GM18858 (cell line): ENCODE results near the gene NRARP.

Source experiments
- ATAC-seq: cut with Tn5 transposase; IDR thresholded peaks from one replicate; pipeline ENCODE4 v1.9.1; 2021; ENCODE audit not compliant: unreplicated experiment

NRARP gene

DNA sequence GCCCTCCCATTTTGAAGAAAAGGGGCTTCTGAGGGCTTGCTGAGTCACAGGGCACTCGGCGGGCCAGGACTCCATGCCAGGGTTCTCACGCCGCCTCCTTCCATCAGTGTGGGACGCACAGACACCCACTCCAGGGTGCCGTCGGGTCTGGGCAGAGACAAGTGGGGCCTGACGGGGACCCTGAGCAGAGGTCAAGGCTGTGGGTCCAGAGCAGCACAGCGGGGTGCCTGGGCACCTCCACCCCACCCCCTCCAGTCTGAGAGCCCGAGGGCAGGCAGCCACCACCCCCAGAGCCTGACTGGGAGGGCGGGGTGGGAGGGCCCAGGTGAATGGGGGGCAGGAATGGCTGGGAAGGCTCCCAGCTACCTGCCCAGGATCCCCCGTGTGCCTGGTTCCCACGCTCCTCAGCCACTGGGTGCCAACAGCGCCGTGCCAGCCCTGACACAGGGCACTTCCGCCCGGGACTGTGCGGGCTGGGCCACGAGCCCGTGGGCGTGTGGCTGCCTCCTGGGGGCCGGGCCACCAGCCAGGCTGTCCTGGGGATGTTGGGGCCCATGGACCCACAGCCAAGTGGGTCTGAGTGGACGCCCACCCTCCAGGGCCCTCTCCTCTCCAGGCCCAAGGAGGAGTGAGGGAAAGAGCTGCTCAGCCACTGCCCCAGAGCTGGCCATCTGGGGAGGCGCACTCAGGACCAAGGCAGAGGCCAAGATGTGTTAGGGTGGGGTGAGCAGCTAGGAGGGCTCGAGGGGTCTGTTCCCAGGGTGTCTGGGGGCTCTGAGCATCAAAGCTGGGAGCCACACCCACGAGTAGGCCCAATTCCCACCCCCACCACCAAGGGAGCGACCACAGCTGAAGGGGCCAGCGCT, 10.1 kb upstream of the NRARP start:
- ATAC-seq: no peak

DNA sequence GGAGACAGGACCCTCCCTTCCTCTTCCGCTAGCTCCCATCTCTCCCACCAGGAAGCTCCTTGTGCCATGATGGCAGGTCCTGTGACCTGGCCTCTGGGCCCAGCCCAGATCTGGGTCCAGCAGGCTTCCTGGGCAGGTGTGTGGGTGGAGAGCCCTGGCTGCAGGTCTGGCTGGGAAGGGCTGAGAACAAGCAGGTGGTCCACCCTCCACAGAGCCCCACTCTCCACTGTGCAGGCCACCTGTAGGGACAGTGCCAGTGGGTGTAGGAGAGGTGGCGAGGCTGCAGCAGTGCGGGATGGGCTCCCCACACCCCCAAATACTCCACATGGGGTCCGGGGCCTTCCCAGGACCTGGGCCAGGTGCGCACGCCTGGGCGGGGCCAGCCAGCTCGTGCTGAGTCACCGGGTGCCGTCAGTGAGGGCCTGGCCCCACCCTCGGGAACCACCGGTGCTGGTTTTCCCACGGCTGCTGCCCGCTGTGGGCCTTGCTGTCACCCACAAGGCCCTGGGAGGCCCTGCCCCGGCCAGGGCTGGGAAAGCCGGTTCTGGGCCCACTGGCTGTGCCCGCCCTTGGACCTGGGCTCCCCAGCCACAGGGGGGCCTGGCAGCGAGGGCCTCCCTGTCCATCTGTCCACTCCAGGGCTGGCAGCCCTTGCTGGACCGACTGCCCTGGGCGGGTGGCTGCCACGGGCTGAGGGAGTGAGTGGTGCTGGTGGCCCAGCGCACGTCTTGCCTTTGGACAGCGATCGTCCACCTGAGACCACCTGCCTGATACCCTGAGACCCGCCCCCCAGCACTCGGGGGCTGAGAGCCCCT, 9.3 kb upstream of the NRARP start:
- no peak for ATAC-seq

DNA sequence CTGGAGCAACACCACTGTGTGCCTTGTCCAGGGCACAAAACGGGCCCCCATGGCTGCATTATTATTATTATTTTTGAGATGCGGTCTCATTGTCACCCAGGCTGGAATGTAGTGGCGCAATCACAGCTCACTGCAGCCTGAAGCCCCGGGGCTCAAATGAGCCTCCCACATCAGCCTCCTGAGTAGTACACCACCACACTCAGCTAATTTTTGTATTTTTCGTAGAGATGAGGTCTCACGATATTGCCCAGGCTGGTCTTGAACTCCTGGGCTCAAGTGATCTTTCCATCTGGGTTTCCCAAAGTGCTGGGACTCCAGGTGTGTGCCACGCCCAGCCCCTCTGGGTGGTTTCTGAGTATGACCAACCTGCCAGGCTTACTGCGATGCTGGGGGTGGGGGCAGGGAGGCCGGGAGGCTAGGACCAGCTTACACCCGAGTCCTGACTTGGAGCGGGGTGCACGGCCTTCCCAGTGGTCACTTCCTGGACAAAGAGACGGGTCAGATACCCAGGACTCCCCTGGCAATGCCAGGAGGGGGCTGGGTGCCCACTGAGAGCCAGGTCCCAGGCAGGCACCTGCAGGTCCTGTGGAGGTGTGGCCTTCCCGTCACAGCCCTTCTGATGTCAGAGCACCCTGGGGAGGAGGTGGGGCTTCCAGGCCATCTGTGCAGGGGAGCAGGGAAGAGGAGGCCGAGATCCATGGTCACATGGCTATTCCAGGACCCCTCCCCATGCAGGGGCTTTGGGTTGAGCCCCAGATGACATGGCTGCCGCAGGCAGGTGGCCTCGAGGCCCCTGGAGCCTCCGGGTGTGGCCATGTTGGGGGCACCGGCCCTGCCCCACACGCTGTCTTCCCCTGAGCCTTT, 8.3 kb upstream of the NRARP start:
- ATAC-seq: no peak

DNA sequence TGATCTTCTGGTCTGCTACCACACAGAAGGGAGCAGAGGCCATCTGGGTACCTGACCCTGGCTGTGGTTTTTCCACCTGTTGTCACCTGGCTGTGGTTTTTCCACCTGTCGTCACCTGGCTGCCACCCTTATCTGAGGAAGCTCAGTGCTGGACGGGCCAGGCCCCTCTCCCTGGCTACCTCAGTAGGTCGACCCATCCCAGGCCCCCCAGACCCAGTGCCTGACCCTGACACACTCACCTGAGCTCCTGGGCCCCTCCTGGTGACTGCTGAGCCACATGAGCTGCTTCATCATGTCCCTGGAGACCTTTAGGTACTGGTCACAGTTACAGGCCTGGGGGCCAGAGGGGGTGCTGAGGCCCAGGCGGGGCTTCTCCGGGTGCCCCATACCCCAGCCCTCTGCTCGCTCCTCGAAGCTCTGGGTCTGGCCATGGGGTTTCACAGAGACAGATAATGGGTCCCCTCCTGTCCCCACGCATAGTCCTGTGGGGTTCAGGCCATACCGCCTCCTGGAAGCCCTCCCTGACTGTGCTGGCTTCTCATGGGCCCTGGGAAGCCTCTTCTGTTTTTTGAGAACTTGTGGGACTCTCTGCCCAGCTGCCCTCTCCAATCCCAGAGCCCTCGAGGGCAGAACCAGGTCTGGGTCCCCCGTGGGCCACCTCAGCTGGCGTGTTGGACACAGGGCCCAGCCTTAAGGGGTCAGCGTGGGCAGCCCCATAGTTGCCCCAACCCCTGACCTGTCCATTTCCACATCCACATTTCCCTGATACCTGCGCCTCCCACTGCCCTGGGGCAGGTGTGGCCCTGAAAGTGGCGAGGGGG, 7.5 kb upstream of the NRARP start:
- ATAC-seq: no peak

DNA sequence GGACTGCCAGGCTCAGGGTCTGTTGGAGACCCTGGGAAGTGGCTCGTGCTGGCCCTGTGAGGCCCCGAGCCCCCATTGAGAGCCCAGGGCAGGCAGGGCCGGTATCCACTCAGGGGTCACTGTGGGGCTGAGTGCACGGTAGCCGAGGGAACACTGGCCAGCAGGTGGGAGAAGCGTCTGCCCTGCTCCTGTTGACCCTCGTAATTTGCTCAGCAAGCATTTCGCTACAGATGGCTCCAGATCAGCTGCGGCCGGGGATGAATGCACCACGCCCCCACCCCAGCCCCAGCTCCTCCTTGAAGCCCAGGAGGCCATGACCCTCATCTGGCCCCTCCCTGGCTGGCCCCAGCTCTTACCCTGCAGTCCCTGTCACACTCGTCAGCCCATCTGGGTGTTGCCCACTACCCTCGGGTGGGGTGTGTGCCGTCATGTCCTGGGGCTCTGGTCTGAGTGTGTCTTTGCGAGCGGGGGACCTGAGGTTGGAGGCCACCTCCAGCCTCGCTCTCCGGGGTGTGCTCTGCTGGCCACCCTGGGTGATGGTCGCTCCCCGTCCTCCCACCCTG, 6.1 kb upstream of the NRARP start:
- ATAC-seq: no peak

DNA sequence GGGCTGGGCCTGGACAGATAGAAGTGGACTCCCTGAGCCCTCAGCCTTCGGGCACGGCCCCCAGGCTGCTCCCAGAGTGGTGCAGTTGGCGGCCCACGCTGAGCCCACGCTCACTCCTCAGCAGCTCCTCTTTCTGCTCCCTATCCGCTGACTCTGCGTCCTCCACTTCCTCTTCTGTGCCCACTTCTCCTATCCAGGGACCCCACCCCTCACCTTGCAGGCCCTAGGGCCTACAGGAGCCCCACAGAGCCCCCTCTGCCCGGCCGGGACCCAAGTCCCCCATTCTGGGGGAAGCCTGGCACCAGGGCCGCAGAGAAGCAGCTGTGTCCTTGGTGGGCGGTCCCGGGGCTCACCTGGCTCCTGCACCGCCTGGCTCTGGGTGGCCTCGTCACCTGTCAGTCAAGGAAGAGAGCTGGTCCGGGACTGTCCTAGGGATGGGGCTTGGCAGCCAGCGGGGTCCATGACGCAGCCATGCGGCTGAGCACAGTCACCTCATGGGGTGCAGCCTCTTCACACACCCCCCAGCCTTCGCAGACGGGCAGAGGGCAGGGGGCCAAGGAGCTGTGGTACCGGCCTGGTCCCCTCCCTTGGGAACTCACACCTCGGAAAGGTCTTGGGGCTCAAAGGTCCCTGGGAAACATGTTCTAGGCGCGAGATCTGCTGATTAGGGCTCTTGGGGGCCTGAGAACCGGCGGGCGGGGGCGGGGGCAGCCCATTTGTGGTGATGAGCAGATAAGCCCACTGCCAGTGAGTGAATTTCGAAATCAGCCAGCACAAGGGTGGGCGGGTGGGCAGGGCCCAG, 5.4 kb upstream of the NRARP start:
- no peak for ATAC-seq

DNA sequence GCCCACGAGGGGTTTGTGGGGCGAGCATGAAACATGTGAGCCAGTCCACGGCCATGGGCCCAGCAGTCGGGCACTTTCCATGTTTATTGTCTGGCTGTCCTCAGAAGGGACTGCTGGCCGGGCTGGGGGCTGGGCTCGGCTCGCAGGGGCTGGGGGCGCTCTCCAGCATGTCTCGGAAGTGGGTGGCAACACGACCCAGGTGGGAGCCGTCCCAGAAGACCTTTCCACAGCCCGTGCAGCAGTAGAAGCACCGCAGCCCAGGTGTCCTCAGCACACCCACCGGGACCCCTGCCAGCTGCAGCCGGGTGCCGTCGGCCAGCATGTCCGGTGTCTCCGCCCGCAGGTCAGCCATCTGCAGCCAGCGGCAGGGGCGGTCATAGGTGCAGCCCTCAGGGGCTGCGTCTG, 4.8 kb upstream of the NRARP start:
- ATAC-seq: no peak

DNA sequence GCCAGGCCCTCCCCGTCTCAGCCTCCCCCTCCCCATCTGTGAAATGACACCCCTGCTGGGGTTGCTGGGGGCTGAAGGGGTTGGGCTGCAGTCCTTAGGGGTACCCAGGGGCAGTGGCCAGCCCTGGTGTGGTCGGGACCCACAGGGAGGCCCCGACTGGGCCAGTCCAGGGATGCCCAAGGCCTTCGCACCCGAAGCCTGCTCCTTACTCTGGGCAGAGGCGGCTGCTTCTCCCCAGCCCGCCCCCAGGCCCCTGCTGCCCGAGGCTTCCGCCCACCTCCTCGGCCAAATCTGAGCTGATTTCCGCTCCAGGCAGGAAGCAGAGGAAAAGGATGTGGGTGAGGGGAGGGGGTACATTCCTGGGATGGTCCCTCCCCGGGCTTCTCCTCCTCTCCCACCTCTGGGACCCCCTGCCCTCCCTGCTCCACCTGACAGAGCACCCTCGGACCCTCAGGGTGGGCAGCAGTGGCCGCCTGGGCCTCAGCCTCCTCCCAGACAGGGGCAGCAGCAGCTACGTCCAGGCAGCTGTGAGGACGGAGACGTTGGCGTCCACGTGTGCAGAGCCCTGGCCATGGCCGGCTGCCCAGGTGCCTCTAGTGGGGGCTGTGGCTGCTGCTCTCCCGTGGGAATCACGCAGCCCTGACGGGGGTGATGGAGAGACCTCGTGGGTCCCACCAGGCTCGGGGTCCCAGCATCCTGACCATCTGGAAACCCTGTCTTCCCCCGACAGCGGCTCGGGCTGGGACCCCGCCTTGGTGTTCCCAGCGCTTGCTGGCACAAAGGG, 4.2 kb upstream of the NRARP start:
- ATAC-seq: no peak

DNA sequence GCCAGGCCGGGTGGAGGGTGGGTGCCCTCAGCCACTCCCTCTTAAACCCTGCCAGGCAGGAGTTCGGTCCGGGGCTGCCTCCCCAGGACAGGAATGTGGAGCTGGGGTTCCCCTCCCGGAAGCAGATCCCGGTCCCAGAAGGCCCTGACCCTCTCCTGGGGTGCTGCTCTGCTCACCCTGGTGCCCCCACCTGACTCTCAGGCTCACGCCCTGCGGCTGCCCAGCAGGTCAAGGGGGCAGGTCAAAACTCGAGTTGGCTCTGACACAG, 3.7 kb upstream of the NRARP start:
- no peak for ATAC-seq

DNA sequence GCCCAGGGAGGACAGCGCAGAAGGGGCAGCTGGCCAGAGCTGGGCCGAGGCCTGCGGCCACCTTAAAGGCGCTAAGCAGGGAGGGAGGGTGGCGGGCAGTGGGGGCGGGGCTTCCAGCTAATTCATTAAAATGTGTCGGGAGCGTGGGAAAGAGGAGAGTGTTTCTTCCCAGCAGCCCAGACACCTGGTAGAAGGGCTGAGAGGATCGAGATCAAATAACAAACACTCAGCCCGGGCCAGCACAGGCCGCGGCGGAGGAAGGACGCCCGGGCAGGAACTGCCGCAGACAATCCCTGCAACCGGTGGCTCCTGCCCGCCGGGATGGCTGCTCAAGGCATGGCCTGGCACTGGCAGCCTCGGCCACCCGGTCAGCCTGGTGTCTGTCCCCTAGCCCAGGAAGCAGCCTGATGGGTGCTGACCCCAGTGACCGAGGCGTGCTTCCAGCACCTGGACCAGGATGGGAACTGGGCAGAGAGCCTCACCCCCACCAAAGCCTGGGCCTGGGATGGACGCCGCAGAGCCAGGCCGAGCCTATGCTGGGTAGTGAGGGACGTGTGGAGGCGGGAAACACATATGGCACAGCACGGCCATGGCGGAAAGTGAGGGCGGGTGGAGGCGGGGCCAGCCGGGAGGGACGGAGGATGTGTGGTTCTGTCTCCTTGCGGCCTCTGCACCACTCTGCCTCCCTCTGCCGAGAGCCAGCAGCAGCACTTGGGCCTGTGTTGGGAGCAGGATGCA, 3.2 kb upstream of the NRARP start:
- ATAC-seq: no peak

DNA sequence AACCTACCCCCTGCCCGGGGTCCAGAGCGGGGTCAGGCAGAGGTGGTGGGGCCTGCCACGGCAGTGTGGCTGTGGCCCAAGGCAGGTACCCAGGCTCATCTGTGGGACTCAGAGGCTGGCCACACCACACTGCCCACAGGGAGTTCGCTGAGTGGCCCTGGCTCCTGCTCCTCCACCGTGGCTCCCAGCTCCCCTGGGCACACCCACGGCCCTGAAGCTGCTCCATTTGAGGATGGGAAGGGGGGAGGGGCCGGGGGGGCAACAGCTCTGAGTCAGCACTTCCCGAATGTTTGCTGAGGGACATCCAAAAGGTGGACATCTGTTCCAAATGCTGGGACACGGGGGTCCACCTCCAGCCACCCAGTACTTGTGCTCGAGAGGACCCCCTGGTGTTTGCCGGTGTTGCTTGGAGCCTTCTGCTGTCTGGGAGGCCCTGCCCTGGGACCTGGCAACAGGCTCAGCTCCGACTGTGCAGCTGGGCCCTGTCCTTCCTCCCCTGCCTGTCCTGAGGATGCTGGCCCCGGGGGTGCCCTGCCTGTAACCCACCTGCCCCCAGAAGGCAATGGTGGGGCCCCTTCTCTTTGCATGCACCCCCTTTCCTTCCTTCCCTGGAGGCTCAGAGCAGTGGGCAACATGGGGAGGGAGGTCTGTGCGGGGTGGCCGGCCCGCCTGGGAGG, 2.5 kb upstream of the NRARP start:
- ATAC-seq: no peak

DNA sequence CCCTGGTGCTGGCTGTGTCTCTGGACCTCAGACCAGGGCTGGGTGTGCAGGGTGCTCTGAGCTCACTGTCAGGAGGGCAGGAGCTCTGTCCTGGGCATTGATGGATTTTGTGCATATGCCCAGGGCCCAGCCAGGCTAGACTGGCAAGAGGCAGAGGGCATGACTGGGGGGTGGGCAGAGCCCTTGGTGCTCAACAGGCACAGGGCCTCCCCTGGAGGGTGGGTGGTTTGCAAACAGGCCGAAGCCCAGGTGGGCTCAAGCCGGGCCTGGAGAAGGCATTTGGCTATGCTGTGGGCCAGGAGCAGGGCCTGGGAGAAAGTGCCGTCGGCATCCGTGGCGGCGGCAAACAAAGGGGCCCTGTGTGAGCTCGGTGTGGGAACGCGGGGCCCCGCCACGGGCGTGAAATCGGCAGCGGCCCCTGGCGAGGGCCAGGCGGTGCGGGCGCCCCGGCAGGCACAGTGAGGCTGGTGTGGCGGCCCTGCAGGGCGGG, 1.9 kb upstream of the NRARP start:
- ATAC-seq: no peak

DNA sequence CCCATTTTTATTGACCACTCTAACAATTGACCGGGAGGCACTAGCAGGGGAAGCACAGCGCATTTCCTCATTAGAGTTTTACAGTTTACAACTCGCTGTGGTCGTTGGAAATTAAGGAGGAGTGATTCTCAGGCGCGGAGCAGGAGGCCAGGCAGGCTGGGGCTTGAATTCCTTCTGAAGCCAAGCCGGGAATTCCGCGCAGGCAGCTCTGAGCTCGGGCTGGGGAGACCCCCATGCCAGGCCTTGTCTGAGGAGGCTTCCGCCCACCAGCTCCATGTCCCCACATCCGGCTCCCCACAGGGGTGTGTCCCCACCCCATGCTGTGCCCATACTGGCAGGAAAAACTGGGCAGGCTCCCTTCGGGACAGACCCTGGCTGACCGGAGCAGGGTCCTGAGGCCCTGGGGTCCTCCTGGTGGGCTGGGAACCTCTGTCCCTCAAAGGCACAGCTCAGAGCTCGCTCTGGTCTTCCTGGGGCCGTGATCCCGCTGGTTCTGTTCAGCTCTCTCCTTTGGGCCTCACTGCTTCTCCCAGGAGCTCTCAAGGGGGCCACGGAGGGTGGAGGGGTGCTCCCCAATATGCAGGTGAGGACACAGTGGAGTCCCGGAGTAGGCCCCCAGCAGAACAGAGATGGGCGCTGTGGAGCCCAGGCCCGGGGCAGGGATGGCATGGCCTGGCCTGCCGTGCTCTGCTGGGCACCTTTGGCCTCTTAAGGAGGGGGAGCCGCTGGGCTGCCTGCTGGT, 1.3 kb upstream of the NRARP start:
- no peak for ATAC-seq

DNA sequence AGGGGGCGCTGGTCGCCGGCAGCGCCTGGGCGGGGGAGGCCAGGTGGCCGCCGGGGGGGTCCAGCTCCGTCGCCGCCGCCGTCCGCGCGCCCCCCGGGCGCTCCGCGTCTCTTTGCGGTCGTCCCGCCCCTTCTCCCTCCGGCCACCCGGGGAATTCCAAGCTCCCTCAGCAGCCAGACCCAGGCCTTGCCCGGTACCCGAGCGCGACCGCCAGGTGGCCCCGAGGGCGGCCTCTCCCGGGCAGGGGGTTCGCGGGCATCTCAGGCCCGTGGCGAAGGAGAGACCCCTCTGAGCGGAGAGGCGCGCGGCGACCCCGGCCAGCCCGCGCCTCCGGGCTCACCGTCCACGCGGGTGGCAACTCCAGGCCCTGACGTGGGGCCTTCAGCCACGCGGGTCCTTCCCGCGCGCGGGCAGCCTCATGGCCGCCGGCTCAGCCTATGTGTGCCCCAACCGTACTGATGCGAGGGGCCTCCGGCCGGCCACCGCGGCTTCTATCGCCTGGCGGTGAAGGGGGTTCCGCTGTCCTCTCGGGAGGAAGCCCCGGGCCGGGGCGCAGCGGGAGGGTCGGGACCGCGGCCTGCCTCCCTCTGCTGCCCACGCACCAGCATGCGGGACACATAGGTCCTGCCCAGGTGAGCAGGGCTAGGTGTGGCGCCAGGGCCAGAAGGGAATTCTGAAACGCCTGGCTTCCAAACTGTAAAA, 529 bp upstream of the NRARP start:
- peak; percentile 25 for ATAC-seq

DNA sequence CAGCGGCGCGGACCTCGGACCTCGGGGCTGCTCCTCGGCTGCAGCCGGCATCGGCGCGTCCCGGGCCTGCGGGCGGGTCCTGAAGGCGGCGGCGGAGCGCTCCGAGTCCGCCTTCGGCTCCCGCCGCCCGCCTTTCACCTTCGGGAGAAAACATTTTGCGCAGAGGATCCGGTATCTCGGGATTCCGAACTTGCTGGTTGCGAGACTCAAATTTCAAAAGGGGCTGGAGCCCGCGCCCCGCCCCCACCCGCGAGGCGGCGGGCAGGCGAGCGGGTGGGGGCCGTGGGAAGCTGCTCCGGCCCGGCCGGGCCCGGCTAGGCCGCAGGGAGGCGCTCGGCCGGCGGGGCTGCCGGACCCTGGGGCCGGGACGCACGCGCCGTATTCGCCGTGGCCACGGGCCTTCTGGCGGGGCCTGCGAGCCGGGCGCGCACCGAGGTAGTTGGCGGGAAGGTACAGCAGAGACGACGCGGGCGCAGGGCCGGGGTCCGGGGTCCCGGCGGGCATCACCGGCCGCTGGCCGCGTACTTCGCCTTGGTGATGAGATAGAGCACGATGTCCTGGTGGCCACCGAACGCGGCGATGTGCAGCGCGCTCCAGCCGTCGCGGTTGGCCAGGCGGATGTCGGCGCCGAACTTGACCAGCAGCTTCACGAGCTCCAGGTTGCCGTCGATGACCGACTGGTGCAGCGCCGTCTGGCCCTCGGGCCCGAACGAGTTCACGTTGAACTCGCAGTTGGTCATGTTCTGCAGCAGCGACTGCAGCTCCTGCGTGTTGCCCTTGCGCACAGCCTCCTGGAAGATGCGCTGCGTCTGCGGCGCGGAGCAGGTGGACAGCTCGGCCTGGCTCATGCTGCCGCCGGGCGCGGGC, 757 bp downstream of the NRARP start:
- ATAC-seq: peak; percentile 22
